ACC112 (cell line): ENCODE measurements around the gene SLC49A3.
A peak's percentile ranks its signal among the peaks of the same experiment; 100 is the strongest.
"Not testable (repeated sequence)": the region's sequence is repeated elsewhere in the genome, so short reads cannot be mapped to it uniquely, and the experiment has no call there.

Experiments
- H2AFZ ChIP-seq: fragments of 200-600 bp; sonication (generic); one replicate; pipeline ENCODE4 v1.6.0; 2017; ENCODE audit warnings: antibody characterized with exemption, low read length; ENCODE audit not compliant: unreplicated experiment
- H3K27ac ChIP-seq: fragments of 200-600 bp; sonication (generic); 2 replicates; pipeline ENCODE4 v1.5.1; 2014; ENCODE audit warnings: low read depth, mild to moderate bottlenecking, antibody characterized with exemption, low read length, moderate library complexity
- H3K27me3 ChIP-seq: fragments of 200-600 bp; sonication (generic); 2 replicates; pipeline ENCODE4 v1.6.1; 2014; ENCODE audit warnings: mild to moderate bottlenecking, antibody characterized with exemption, low read length, moderate library complexity, mixed read lengths; ENCODE audit not compliant: insufficient read depth
- H3K36me3 ChIP-seq: fragments of 200-600 bp; sonication (generic); 2 replicates; pipeline ENCODE4 v1.6.1; 2016; ENCODE audit warnings: mild to moderate bottlenecking, antibody characterized with exemption, low read length, moderate library complexity, mixed read lengths; ENCODE audit not compliant: insufficient read depth
- H3K4me1 ChIP-seq: fragments of 200-600 bp; sonication (generic); one replicate; pipeline ENCODE4 v1.6.1; 2016; ENCODE audit warnings: low read length, mixed read lengths; ENCODE audit not compliant: insufficient read depth, unreplicated experiment, control insufficient read depth
- H3K4me3 ChIP-seq: fragments of 200-600 bp; sonication (generic); 2 replicates; pipeline ENCODE4 v1.5.1; 2014; ENCODE audit warnings: mild to moderate bottlenecking, low read depth, low read length
- H3K79me2 ChIP-seq: fragments of 200-600 bp; sonication (generic); one replicate; pipeline ENCODE4 v1.6.0; 2016; ENCODE audit warnings: low read length; ENCODE audit not compliant: control insufficient read depth, unreplicated experiment, insufficient read depth

SLC49A3 gene

GRCh38 chr4:649751-650310 lies 39.1 kb downstream of the SLC49A3 start:
- no peak overlapping the region for H3K27ac ChIP-seq
- H3K79me2 ChIP-seq, result no peaks in the 10 kb centered on the region
- H2AFZ ChIP-seq, result no peak overlapping the region
- no peaks in the 10 kb centered on the region for H3K36me3 ChIP-seq
- H3K27me3 ChIP-seq, result peaks cover 57% of the 10 kb centered on the region
- H3K4me3 ChIP-seq, result no peak overlapping the region
- no peaks in the 10 kb centered on the region for H3K4me1 ChIP-seq

- Histone ChIP-seq H3K4me3 (no peak overlapping the region), H3K4me1 (no peaks in the 10 kb centered on the region), H3K27ac (no peak overlapping the region), H3K79me2 (no peaks in the 10 kb centered on the region), H3K36me3 (no peaks in the 10 kb centered on the region), H3K27me3 (peaks cover 60% of the 10 kb centered on the region), H2AFZ (no peak overlapping the region)
These were observed 39.7 kb downstream of the SLC49A3 start for GRCh38 chr4:649293-649625.

GRCh38 chr4:648579-649292 lies 40.2 kb downstream of the SLC49A3 start:
- Histone ChIP-seq H3K79me2 (no peaks in the 10 kb centered on the region), H3K27me3 (peaks cover 60% of the 10 kb centered on the region), H3K36me3 (no peaks in the 10 kb centered on the region), H3K4me3 (no peak overlapping the region), H3K4me1 (no peaks in the 10 kb centered on the region), H3K27ac (no peak overlapping the region), H2AFZ (no peak overlapping the region)

- Histone ChIP-seq H3K4me3 (no peak overlapping the region), H3K27me3 (peaks cover 60% of the 10 kb centered on the region), H3K27ac (no peak overlapping the region), H3K36me3 (no peaks in the 10 kb centered on the region), H2AFZ (no peak overlapping the region), H3K4me1 (no peaks in the 10 kb centered on the region), H3K79me2 (no peaks in the 10 kb centered on the region)
These were observed 41.5 kb downstream of the SLC49A3 start for GRCh38 chr4:647481-647880.

GRCh38 chr4:646460-646859 lies 42.5 kb downstream of the SLC49A3 start:
- peaks cover 50% of the 10 kb centered on the region for H3K27me3 ChIP-seq
- H3K4me1 ChIP-seq, result no peaks in the 10 kb centered on the region
- H3K4me3 ChIP-seq, result peak overlapping the region; percentile 62

GRCh38 chr4:642366-642765 lies 46.6 kb downstream of the SLC49A3 start:
- H3K27ac ChIP-seq, H2AFZ ChIP-seq, H3K4me1 ChIP-seq, H3K36me3 ChIP-seq, H3K79me2 ChIP-seq, H3K4me3 ChIP-seq: not testable (repeated sequence)
- peaks cover 41% of the 10 kb centered on the region for H3K27me3 ChIP-seq

More at GRCh38 chr4:646460-646859, 42.5 kb downstream of the SLC49A3 start:
- H3K79me2 ChIP-seq, result no peaks in the 10 kb centered on the region
- H3K27ac ChIP-seq, result no peak overlapping the region
- no peaks in the 10 kb centered on the region for H3K36me3 ChIP-seq
- H2AFZ ChIP-seq, result peak overlapping the region; percentile 56

GRCh38 chr4:637536-638280 lies 51.2 kb downstream of the SLC49A3 start:
- Histone ChIP-seq H2AFZ (no peak overlapping the region), H3K4me3 (no peak overlapping the region), H3K4me1 (no peaks in the 10 kb centered on the region), H3K27me3 (peaks cover 31% of the 10 kb centered on the region), H3K36me3 (no peaks in the 10 kb centered on the region), H3K27ac (no peak overlapping the region), H3K79me2 (no peaks in the 10 kb centered on the region)

- Histone ChIP-seq H3K27ac (no peak overlapping the region), H3K4me1 (no peaks in the 10 kb centered on the region), H2AFZ (no peak overlapping the region), H3K4me3 (no peak overlapping the region), H3K27me3 (peaks cover 31% of the 10 kb centered on the region), H3K36me3 (no peaks in the 10 kb centered on the region), H3K79me2 (no peaks in the 10 kb centered on the region)
These were observed 52.3 kb downstream of the SLC49A3 start for GRCh38 chr4:636628-637159.

GRCh38 chr4:635851-636627 lies 52.9 kb downstream of the SLC49A3 start:
- Histone ChIP-seq H2AFZ (no peak overlapping the region), H3K27ac (no peak overlapping the region), H3K4me3 (no peak overlapping the region), H3K27me3 (peaks cover 28% of the 10 kb centered on the region), H3K36me3 (no peaks in the 10 kb centered on the region), H3K4me1 (no peaks in the 10 kb centered on the region), H3K79me2 (no peaks in the 10 kb centered on the region)

GRCh38 chr4:635066-635835 lies 53.7 kb downstream of the SLC49A3 start:
- not testable (repeated sequence) for H2AFZ ChIP-seq, H3K4me1 ChIP-seq

More at GRCh38 chr4:635066-635835, 53.7 kb downstream of the SLC49A3 start:
- not testable (repeated sequence) for H3K36me3 ChIP-seq, H3K4me3 ChIP-seq, H3K27ac ChIP-seq, H3K79me2 ChIP-seq
- H3K27me3 ChIP-seq, result peaks cover 21% of the 10 kb centered on the region
